Transverse colon (tissue), 3 donors: ENCODE data around the gene ZNF678.

Experiments used
- EP300 ChIP-seq: sonication (generic); formaldehyde crosslinking; IDR thresholded peaks from one replicate; pipeline ENCODE4 v1.6.1; 2017; ENCODE audit warnings: antibody characterized with exemption, low read depth
- TF ChIP-seq, protein P1 (sequence below), 5 experiments: fragments of 200-600 bp in 3 of 5; fragments of 450-650 bp in 2 of 5; sonication (generic) in 3 of 5; IDR thresholded peaks; 1 replicate in 2 of 5; 2 replicates in 3 of 5; pipeline ENCODE4 v1.5.1; 2016 to 2017; ENCODE audit warnings: antibody characterized with exemption in 5 of 5, inconsistent platforms in 3 of 5, mild to moderate bottlenecking in 2 of 5, moderate library complexity in 1 of 5

DNA sequence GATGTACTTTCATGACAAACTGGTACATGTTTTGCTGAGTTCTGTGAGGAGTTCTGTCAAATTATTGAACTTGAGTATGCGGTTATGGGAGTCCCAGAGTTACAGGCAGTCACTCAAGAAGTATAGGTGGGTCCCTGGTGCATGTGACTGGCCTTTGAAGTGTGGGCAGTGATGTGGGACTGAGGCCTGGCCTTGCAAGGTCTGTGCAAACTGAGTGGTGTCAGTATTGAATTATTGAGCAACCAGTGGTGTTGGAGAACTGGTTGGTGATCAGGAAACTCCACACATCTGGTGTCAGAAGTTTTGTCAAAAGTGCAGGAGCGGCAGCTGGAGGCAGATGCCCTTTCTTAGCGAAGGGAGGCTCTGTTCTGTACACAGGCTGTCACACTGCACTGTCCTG lies 5.2 kb downstream of the ZNF678 start:
- TF ChIP-seq, protein P1, sequence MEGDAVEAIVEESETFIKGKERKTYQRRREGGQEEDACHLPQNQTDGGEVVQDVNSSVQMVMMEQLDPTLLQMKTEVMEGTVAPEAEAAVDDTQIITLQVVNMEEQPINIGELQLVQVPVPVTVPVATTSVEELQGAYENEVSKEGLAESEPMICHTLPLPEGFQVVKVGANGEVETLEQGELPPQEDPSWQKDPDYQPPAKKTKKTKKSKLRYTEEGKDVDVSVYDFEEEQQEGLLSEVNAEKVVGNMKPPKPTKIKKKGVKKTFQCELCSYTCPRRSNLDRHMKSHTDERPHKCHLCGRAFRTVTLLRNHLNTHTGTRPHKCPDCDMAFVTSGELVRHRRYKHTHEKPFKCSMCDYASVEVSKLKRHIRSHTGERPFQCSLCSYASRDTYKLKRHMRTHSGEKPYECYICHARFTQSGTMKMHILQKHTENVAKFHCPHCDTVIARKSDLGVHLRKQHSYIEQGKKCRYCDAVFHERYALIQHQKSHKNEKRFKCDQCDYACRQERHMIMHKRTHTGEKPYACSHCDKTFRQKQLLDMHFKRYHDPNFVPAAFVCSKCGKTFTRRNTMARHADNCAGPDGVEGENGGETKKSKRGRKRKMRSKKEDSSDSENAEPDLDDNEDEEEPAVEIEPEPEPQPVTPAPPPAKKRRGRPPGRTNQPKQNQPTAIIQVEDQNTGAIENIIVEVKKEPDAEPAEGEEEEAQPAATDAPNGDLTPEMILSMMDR (IDR thresholded peaks at IDR 0.05): no peak
- no peak for TF ChIP-seq EP300
